Natural killer cell (primary cell): ENCODE data around the gene SOX6. TPM values are rescaled to one million over a fixed set of nuclear protein-coding genes. Genes with fewer than 3 reads are reported as not detected.

Experiments
- ATAC-seq, 3 donors: fragments of 150-1000 bp in 2 of 3; fragments of 200-7000 bp in 1 of 3; cut with Tn5 transposase; 1 replicate in 1 of 3; 2 replicates in 2 of 3; pipeline ENCODE4 v1.10.0; 2021; ENCODE audit warnings: mild to moderate bottlenecking in 2 of 3, moderate library complexity in 2 of 3
- DNase-seq, 2 donors: peaks; one replicate each; pipeline versions ENCODE4 v3.0.0 to v3.0.0-alpha.2; 2013 to 2021; ENCODE audit warnings: mixed read lengths in 1 of 2
- H3K27ac ChIP-seq: one replicate; pipeline ENCODE4 v1.5.1; 2013; ENCODE audit warnings: mild to moderate bottlenecking, low read length
- H3K27me3 ChIP-seq: one replicate; pipeline ENCODE4 v1.6.1; 2013; ENCODE audit warnings: low read length; ENCODE audit not compliant: control insufficient read depth, insufficient read depth
- H3K36me3 ChIP-seq: one replicate; pipeline ENCODE4 v1.6.1; 2013; ENCODE audit warnings: low read length; ENCODE audit not compliant: control insufficient read depth, insufficient read depth
- H3K4me1 ChIP-seq: one replicate; pipeline ENCODE4 v1.6.1; 2013; ENCODE audit warnings: low read length; ENCODE audit not compliant: control insufficient read depth, insufficient read depth
- H3K4me3 ChIP-seq: one replicate; pipeline ENCODE4 v1.5.1; 2013; ENCODE audit warnings: low read length
- H3K9me3 ChIP-seq: one replicate; pipeline ENCODE4 v1.6.1; 2013; ENCODE audit warnings: low read length; ENCODE audit not compliant: control insufficient read depth, insufficient read depth
- H3K27ac Mint-ChIP-seq, 2 donors: one replicate each; pipeline ENCODE4 v1.8.0; 2022; ENCODE audit warnings: mild to moderate bottlenecking in 2 of 2, mixed read lengths in 2 of 2, moderate library complexity in 1 of 2
- H3K27me3 Mint-ChIP-seq, 2 donors: one replicate each; pipeline ENCODE4 v1.8.0; 2022; ENCODE audit warnings: low read depth in 2 of 2, mixed read lengths in 2 of 2
- H3K36me3 Mint-ChIP-seq: one replicate; pipeline ENCODE4 v1.8.0; 2022; ENCODE audit warnings: mixed read lengths
- H3K4me1 Mint-ChIP-seq, 2 donors: one replicate each; pipeline ENCODE4 v1.8.0; 2022; ENCODE audit warnings: mixed read lengths in 2 of 2
- H3K4me3 Mint-ChIP-seq: one replicate; pipeline ENCODE4 v1.8.0; 2022; ENCODE audit warnings: mild to moderate bottlenecking, moderate library complexity, mixed read lengths
- H3K9me3 Mint-ChIP-seq, 2 donors: one replicate each; pipeline ENCODE4 v1.8.0; 2022; ENCODE audit warnings: mixed read lengths in 2 of 2
- WGBS: methylation state at CpG from one replicate; pipeline ENCODE4 v1.1.7; 2013; ENCODE audit warnings: missing lambda C conversion rate; ENCODE audit not compliant: insufficient coverage; 5-methylcytosine and 5-hydroxymethylcytosine counted together
- intact Hi-C: fragments of 100-400 bp; cut with micrococcal nuclease; formaldehyde crosslinking; loops from one replicate; pipeline ENCODE4 v1.14.2; 2022
- total RNA-seq, 4 donors: library from RNA; stranded (reverse); fragments of 120-200 nt in 1 of 4; gene quantifications; one replicate each; pipeline versions ENCODE4 v1.2.3 to v1.2.4, GENCODE V29; 2013 to 2022
- TF ChIP-seq, protein P1 (sequence below): fragments of 200-600 bp; IDR thresholded peaks from one replicate; pipeline ENCODE4 v1.8.0; 2022; ENCODE audit warnings: antibody characterized with exemption

Gene SOX6
- total RNA-seq, 3 donors from 2014 or later (not counting 1 experiment from before 2014, with no cell fraction given): 0.27 TPM; not detected in 2

DNA sequence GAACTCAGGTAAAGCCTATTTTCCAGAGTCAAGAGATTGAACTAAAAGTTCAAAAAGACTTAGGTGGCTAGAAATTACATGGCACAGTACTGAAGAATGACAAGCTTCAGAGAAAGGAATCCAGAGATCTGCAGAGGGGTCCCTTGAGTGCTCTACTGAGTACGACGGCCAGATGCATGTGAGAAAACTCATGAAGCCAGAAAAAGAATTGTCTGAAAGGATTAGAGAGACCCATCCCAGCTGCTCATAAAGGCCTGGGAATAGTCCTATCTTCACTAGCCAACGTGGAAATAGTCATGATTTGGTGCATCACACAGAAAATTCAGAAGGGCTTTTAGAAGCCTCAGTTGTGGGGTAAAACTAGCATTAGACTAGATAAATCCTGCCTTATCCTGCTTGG is 91.3 kb downstream of the SOX6 start:
- Mint-ChIP-seq H3K36me3 (no peaks in the 10 kb centered on the region), H3K27me3 (no peaks in the 10 kb centered on the region), H3K9me3 (peaks cover 3 to 8% of the 10 kb centered on the region in 2 donors), H3K4me3 (no peak overlapping the region), H3K4me1 (no peaks in the 10 kb centered on the region), H3K27ac (no peak overlapping the region)
- no peak for ATAC-seq
- H3K27me3 ChIP-seq: no peaks in the 10 kb centered on the region
- H3K9me3 ChIP-seq: no peaks in the 10 kb centered on the region
- H3K27ac ChIP-seq: no peak overlapping the region
- H3K4me1 ChIP-seq: no peaks in the 10 kb centered on the region
- WGBS: 83% methylated on average over 3 of the region's 3 CpGs
- H3K4me3 ChIP-seq: no peak overlapping the region
- no peaks in the 10 kb centered on the region for H3K36me3 ChIP-seq
- TF ChIP-seq, protein P1, sequence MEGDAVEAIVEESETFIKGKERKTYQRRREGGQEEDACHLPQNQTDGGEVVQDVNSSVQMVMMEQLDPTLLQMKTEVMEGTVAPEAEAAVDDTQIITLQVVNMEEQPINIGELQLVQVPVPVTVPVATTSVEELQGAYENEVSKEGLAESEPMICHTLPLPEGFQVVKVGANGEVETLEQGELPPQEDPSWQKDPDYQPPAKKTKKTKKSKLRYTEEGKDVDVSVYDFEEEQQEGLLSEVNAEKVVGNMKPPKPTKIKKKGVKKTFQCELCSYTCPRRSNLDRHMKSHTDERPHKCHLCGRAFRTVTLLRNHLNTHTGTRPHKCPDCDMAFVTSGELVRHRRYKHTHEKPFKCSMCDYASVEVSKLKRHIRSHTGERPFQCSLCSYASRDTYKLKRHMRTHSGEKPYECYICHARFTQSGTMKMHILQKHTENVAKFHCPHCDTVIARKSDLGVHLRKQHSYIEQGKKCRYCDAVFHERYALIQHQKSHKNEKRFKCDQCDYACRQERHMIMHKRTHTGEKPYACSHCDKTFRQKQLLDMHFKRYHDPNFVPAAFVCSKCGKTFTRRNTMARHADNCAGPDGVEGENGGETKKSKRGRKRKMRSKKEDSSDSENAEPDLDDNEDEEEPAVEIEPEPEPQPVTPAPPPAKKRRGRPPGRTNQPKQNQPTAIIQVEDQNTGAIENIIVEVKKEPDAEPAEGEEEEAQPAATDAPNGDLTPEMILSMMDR: no peak
- DNase-seq: no peak
- intact Hi-C loops: no loop called here

DNA sequence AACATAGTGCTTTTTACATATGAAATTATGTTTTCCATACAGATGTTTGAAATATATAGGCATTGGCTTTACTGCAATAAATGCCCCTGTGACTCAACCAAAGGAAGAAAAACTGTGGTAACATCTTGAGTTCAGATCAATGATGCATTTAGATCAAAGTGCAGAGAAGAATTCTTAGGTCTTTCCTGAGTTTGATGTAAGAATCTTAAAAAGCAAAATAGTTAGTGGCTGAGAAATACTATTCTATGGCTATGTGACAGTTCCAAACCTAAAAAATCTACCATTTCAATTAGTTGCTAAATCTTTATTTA is 93.7 kb downstream of the SOX6 start:
- no peak for ATAC-seq
- Histone ChIP-seq H3K4me1 (no peaks in the 10 kb centered on the region), H3K4me3 (no peak overlapping the region), H3K27ac (no peak overlapping the region), H3K36me3 (no peaks in the 10 kb centered on the region), H3K9me3 (no peaks in the 10 kb centered on the region), H3K27me3 (no peaks in the 10 kb centered on the region)
- Mint-ChIP-seq H3K9me3 (peaks cover 3 to 8% of the 10 kb centered on the region in 2 donors), H3K27ac (no peak overlapping the region), H3K27me3 (no peaks in the 10 kb centered on the region), H3K4me1 (no peaks in the 10 kb centered on the region), H3K4me3 (no peak overlapping the region), H3K36me3 (no peaks in the 10 kb centered on the region)
- TF ChIP-seq, protein P1: no peak
- no peak for DNase-seq
- intact Hi-C loops: no loop called here

DNA sequence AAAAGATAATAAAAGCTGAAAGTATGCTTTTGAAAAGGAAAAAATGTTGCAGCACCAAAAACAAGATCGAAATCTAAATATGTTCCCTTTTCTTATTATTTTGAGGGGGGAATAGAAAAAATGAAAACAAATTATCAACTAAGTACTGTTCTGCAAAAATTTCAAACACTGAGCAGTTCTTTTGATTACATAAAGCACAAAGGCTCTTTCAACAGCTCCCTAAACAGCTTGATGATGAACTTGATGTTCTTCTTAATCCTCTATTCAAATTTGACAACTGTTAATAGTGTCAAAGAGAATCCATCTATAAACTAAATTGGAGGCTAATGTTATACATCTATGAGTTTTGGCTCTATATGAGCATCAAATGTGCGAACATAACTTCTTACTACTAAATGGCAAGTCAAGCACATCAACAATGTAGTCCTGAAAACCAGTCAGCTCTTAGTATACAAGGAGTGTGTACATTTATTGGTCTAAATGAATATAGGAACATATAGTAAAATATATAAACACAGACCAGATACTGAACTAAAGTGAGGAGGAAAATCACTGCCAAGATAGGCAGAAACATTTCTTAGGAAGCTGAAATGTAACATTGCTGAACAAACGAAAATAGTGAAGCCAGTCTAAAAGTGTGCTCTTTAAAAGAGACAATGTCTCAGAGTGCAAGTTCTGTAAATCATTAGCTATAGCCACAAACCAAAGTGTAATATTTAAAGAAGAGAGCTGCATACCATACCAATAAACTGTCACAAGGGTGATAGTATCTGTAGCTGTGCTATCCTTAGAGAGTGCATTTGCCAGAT is 94.3 kb downstream of the SOX6 start:
- H3K4me3 ChIP-seq: no peak overlapping the region
- TF ChIP-seq, protein P1: no peak
- intact Hi-C loops: no loop called here
- no peak overlapping the region for H3K27ac Mint-ChIP-seq
- H3K9me3 Mint-ChIP-seq: peaks cover 3 to 10% of the 10 kb centered on the region in 2 donors
- H3K4me1 ChIP-seq: no peaks in the 10 kb centered on the region
- no peaks in the 10 kb centered on the region for H3K27me3 ChIP-seq
- 33% methylated on average over 1 of the region's 3 CpGs for WGBS
- H3K4me1 Mint-ChIP-seq: no peaks in the 10 kb centered on the region
- no peak for ATAC-seq
- no peaks in the 10 kb centered on the region for H3K9me3 ChIP-seq
- H3K27ac ChIP-seq: no peak overlapping the region
- no peak overlapping the region for H3K4me3 Mint-ChIP-seq
- DNase-seq: no peak
- no peaks in the 10 kb centered on the region for H3K36me3 Mint-ChIP-seq
- H3K27me3 Mint-ChIP-seq: no peaks in the 10 kb centered on the region
- H3K36me3 ChIP-seq: no peaks in the 10 kb centered on the region

DNA sequence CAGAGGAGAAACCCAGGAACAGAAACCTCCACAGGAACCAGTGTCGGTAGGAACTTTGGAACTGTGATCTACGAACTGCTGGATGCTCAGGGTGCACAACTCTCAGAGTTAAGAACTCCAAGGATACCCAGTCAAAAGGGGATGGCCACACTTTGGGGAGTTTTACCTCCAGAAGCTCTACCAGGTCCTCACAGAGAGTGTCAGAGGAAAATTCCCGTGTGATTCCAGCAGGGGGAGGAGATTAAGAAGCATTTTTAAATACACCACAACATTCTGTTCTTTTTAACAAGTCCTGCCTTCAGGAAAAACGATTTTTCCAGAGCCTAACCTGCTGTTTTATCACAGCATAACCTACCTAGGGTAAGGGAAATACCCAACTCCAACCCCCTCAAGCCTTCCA is 104.0 kb downstream of the SOX6 start:
- Histone ChIP-seq H3K27me3 (no peaks in the 10 kb centered on the region), H3K36me3 (no peaks in the 10 kb centered on the region), H3K4me3 (no peak overlapping the region), H3K9me3 (peaks cover 2% of the 10 kb centered on the region), H3K4me1 (no peaks in the 10 kb centered on the region), H3K27ac (no peak overlapping the region)
- Mint-ChIP-seq H3K4me3 (no peak overlapping the region), H3K4me1 (no peaks in the 10 kb centered on the region), H3K27me3 (no peaks in the 10 kb centered on the region), H3K27ac (no peak overlapping the region), H3K36me3 (peaks cover 10% of the 10 kb centered on the region), H3K9me3 (peaks cover 16 to 21% of the 10 kb centered on the region in 2 donors)
- TF ChIP-seq, protein P1: no peak
- intact Hi-C loops: no loop called here
- no peak for DNase-seq
- 71% methylated on average over 3 of the region's 4 CpGs for WGBS
- no peak for ATAC-seq
